Measurements from ENCODE around the gene KRTCAP2. TPM values are rescaled to one million over a fixed set of nuclear protein-coding genes. Genes with fewer than 3 reads are reported as not detected.
A peak's percentile ranks its signal among the peaks of the same experiment; 100 is the strongest.
"Not testable (repeated sequence)": the region's sequence is repeated elsewhere in the genome, so short reads cannot be mapped to it uniquely, and the experiment has no call there.

Gene KRTCAP2
- 100 to 1,000 TPM; 125 to 300 TPM for total RNA-seq

DNA sequence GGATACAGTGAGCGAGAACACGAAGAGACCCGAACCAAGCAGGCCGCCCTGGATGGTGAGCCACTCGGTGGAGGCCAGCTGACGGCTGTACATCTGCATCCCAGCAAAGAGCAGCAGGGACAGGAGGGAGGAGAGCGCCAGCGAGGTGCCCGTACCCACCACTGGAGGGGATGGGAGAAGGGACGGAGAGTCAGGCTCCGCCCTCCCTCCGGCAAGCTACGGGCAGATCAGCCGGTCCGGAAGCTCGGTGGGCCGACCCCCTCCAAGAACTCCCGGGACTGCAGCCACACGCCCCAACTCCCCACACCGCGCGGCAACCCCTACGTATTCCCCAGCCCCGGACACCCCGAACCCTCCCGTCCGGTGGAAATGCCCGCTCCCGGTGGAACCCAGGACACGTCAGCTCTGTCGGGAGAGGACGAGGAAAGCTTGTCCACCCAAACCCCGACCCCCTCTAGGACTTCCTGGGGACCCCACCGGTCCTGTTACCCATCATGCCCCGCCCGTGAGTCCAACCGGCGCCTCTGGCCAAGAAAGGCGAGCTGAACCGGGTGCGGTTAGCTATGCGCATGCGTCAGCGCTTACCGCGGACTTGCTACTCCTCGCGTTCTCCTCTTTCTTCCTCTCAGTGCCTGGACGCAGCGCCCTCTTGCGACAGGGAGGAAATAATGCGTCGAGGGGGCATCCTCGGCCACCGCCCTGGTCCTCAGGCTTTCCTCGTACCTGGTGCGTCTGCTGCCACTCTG lies at the start of gene KRTCAP2:
Gene KRTCAP2, minus strand, starts transcription at position 573 of the 746 bp plus-strand sequence. Its CDS starts 80 bp downstream, at position 493.
- H3K4me1 Mint-ChIP-seq, result peaks cover 52% of the 10 kb centered on the region
- no peaks in the 10 kb centered on the region for H3K9me3 Mint-ChIP-seq (ENCODE audit: low read depth)
- ATAC-seq (peak; percentile 83), DNase-seq (peak; percentile 97)
- ChIA-PET CTCF (interaction anchor here (0.6 to 6.6 kb wide), 51 partner anchors 10 to 997 kb away, joined by 3 to 75 read pairs (median 5); partner anchors contain the start of genes ADAM15, DPM3, MTX1 and PMVK), POLR2A (interaction anchor here (0.6 to 2.1 kb wide), 9 partner anchors 10 to 1099 kb away, joined by 3 to 17 read pairs (median 4); partner anchors contain the start of genes ADAM15, ASH1L, CLK2 and MTX1)
- peak within 1 kb of the TSS; percentile 98 for H3K4me3 Mint-ChIP-seq
- H3K36me3 Mint-ChIP-seq (ENCODE audit: low read depth), result peaks cover 35% of the 10 kb centered on the region
- intact Hi-C loops (cut with DNase I, micrococcal nuclease), result loop anchor here (1.0 to 5.0 kb wide), 11 partner anchors 21 to 191 kb away; partner anchors contain the start of genes DPM3 (in 2 of the 2), ADAM15 (in 1 of the 2), EFNA4 (in 1 of the 2) and FLAD1 (in 1 of the 2)
- peak within 1 kb of the TSS; percentile 96 for H3K27ac Mint-ChIP-seq
- H3K27me3 Mint-ChIP-seq, result no peaks in the 10 kb centered on the region

DNA sequence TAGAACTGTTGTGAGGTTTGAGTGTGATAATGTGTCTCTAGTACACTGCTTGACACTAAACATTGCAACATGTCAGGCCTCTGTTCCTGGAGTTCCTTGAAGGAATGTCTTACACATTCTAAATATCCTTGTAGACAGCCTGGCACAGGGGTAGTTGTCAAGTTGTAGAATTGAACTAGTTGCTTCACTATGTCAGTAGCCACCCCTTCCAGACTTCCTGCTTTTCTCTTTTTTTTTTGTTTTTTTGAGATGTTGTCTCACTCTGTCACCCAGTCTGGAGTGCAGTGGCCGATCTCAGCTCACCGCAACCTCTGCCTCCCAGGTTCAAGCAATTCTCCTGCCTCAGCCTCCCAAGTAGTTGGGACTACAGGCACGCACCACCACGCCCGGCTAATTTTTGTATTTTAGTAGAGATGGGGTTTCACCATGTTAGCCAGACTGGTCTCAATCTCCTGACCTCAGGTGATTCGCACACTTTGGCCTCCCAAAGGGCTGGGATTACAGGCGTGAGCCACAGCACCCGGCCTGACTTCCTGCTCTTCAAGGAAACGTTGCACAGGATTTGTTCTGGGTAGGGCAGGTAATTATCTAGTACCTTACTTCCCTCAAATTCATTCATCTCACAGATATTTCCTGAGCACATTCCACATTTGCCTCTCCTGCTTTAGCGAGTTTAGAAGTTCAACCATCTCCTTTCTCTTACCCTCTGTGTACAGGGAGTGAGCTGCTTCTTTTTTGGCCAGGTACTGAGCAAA lies 47.3 kb upstream of the KRTCAP2 start:
- CTCF ChIA-PET, result interaction anchor here (1.0 to 1.1 kb wide), 2 partner anchors 27 to 30 kb away, joined by 3 to 5 read pairs; no protein-coding TSS in a partner anchor
- DNase-seq; H3K9me3 Mint-ChIP-seq (ENCODE audit: low read depth); POLR2A ChIA-PET; ATAC-seq; H3K27ac Mint-ChIP-seq; intact Hi-C loops (cut with DNase I, micrococcal nuclease); H3K36me3 Mint-ChIP-seq (ENCODE audit: low read depth); H3K4me3 Mint-ChIP-seq; H3K27me3 Mint-ChIP-seq: not testable (repeated sequence)
- H3K4me1 Mint-ChIP-seq, result peaks cover 16% of the 10 kb centered on the region

DNA sequence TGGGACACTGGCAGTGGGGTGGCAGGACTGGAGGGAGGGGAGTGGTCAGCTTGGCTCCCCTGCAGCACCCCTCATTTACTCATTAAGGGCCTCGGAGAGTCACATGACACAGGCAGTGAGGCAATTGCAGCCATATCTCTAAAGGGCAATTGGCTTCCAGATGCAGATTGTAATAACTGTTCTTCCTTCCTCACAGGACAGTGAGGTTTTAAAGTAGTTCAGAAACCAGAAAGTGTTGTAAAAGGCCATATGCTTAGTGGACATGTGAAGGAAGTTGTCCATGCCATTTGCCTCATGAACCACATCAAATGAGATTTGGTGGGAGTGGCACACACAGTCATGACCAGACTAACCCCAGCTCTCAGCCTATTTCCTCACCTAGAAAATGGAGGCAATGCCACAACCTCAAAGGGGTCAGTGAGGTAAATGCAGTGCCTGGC lies 46.5 kb upstream of the KRTCAP2 start:
- no peaks in the 10 kb centered on the region for H3K9me3 Mint-ChIP-seq (ENCODE audit: low read depth)
- no peaks in the 10 kb centered on the region for H3K27me3 Mint-ChIP-seq
- ATAC-seq (no peak), DNase-seq (no peak)
- POLR2A ChIA-PET, result no interaction called here
- intact Hi-C loops (cut with DNase I, micrococcal nuclease), result loop anchor here in 1 of 2 experiments (1.0 kb wide), 1 partner anchor 22 kb away; a partner anchor contains a TSS
- CTCF ChIA-PET, result interaction anchor here (1.0 kb wide), 1 partner anchor 31 kb away, joined by 3 read pairs; no protein-coding TSS in a partner anchor
- H3K36me3 Mint-ChIP-seq (ENCODE audit: low read depth), result peaks cover 12% of the 10 kb centered on the region
- H3K27ac Mint-ChIP-seq, result no peak overlapping the region
- H3K4me3 Mint-ChIP-seq, result no peak overlapping the region
- H3K4me1 Mint-ChIP-seq, result peaks cover 18% of the 10 kb centered on the region

- no peaks in the 10 kb centered on the region for H3K9me3 Mint-ChIP-seq (ENCODE audit: low read depth)
- H3K36me3 Mint-ChIP-seq (ENCODE audit: low read depth), result peaks cover 9% of the 10 kb centered on the region
- intact Hi-C loops (cut with DNase I, micrococcal nuclease), result loop anchor here in 1 of 2 experiments (1.0 kb wide), 1 partner anchor 22 kb away; a partner anchor contains a TSS
- H3K27ac Mint-ChIP-seq, result peak overlapping the region; percentile 14
- POLR2A ChIA-PET, result no interaction called here
- no peaks in the 10 kb centered on the region for H3K27me3 Mint-ChIP-seq
- DNase-seq (peak; percentile 40), ATAC-seq (peak; percentile 52)
- CTCF ChIA-PET, result no interaction called here
- H3K4me3 Mint-ChIP-seq, result no peak overlapping the region
- peaks cover 18% of the 10 kb centered on the region for H3K4me1 Mint-ChIP-seq
Observed at GRCh38 chr1:155218854-155219591, 45.9 kb upstream of the KRTCAP2 start.

- Mint-ChIP-seq H3K4me1 (peaks cover 24% of the 10 kb centered on the region), H3K36me3 (ENCODE audit: low read depth) (peaks cover 11% of the 10 kb centered on the region)
- H3K4me3 Mint-ChIP-seq; CTCF ChIA-PET; DNase-seq; H3K27ac Mint-ChIP-seq; H3K27me3 Mint-ChIP-seq; intact Hi-C loops (cut with DNase I, micrococcal nuclease); POLR2A ChIA-PET; H3K9me3 Mint-ChIP-seq (ENCODE audit: low read depth): not testable (repeated sequence)
- peak; percentile 31 for ATAC-seq
Observed at GRCh38 chr1:155214702-155215101, 41.6 kb upstream of the KRTCAP2 start.

DNA sequence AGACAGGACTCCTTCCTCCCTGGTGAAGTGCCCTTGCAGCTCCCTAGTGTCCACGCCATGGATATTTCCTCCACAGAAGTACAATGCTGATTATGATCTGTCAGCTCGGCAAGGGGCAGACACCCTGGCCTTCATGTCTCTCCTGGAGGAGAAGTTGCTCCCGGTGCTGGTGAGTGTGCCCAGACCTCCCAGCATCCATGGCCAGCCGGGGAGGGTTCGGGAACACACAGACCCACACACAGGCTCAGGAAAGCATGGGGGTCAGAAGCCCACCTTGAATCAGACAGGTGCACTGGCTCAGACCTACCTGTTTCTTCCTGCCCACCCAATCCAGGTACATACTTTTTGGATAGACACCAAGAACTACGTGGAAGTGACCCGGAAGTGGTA lies 38.9 kb upstream of the KRTCAP2 start:
- H3K4me3 Mint-ChIP-seq; H3K27ac Mint-ChIP-seq; CTCF ChIA-PET; DNase-seq; intact Hi-C loops (cut with DNase I, micrococcal nuclease); ATAC-seq; POLR2A ChIA-PET; H3K27me3 Mint-ChIP-seq; H3K9me3 Mint-ChIP-seq (ENCODE audit: low read depth): not testable (repeated sequence)
- peaks cover 11% of the 10 kb centered on the region for H3K36me3 Mint-ChIP-seq (ENCODE audit: low read depth)
- peaks cover 30% of the 10 kb centered on the region for H3K4me1 Mint-ChIP-seq

GRCh38 chr1:155211381-155212050 lies 38.4 kb upstream of the KRTCAP2 start:
- intact Hi-C loops (cut with DNase I, micrococcal nuclease); DNase-seq; H3K9me3 Mint-ChIP-seq (ENCODE audit: low read depth); ATAC-seq; H3K27ac Mint-ChIP-seq; H3K27me3 Mint-ChIP-seq; H3K4me3 Mint-ChIP-seq; POLR2A ChIA-PET; CTCF ChIA-PET: not testable (repeated sequence)
- Mint-ChIP-seq H3K36me3 (ENCODE audit: low read depth) (peaks cover 11% of the 10 kb centered on the region), H3K4me1 (peaks cover 34% of the 10 kb centered on the region)

DNA sequence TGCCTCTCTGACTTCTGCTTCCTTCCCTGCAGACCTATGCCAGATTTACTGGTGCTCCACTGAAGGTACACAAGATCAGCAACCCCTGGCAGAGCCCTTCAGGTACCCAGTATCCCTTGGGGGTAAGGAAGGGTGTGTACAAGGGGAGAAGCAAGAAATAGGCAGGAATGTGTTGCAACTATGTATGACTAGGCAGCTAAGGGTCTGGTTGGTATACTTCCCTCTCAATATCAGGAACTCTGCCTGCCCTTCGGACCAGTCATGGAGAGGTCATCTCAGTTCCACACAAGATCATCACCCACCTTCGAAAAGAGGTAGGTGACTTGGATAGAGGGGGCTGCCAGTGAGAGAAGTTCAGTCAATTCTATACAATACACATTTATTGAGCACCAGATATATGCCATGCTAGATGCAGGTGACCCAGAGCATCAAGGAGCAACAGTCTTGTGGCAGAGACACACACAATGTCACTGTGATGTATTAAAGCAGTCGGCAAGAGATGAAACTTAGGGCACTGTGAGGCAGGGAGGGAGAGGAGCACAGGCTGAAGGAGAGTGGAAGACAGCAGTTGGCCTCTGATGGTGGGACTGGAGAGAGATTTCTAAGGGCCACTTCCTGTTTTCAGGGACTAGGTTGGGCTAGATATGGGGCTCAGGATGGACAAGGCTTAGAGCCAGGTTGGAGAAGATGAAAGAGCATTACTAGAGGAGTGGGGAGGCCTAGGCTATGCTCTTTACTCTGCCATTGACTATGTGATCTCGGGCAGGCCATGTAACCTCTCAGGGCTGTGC lies 37.4 kb upstream of the KRTCAP2 start:
- ChIA-PET CTCF (interaction anchor here (0.9 to 3.8 kb wide), 3 partner anchors 14 to 34 kb away, joined by 3 to 20 read pairs (median 10); no protein-coding TSS in a partner anchor), POLR2A (no interaction called here)
- Mint-ChIP-seq H3K9me3 (ENCODE audit: low read depth) (no peaks in the 10 kb centered on the region), H3K4me3 (peak overlapping the region; percentile 89), H3K36me3 (ENCODE audit: low read depth) (peaks cover 8% of the 10 kb centered on the region), H3K4me1 (peaks cover 34% of the 10 kb centered on the region), H3K27ac (peak overlapping the region; percentile 2), H3K27me3 (no peaks in the 10 kb centered on the region)
- intact Hi-C loops (cut with DNase I, micrococcal nuclease), result no loop called here
- DNase-seq (no peak), ATAC-seq (no peak)

DNA sequence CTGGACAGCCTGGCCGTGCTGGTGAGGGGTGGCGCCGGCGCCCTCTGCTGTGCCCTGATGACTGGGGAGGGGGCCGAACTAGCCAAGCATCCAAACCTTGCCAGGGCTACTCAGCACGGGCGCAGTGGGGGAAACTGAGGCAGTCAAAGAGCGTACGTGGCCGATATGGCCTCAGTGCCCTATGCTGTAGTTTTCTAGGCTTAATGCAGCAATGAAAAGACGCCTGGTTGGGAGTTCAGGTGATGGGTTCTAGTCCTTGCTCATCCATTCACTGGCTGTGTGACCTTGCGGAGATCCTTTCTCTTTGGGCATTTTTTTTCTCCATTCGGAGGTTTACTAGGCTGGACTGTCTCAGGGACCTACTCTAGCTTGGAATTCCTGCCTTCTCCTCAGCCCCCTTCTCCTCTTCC lies 36.2 kb upstream of the KRTCAP2 start:
- CTCF ChIA-PET, result interaction anchor here (0.6 to 3.8 kb wide), 9 partner anchors 15 to 900 kb away, joined by 3 to 20 read pairs (median 3); no protein-coding TSS in a partner anchor
- Mint-ChIP-seq H3K9me3 (ENCODE audit: low read depth) (no peaks in the 10 kb centered on the region), H3K27ac (peak overlapping the region; percentile 85), H3K4me1 (peaks cover 29% of the 10 kb centered on the region), H3K4me3 (peak overlapping the region; percentile 89), H3K27me3 (no peaks in the 10 kb centered on the region), H3K36me3 (ENCODE audit: low read depth) (peaks cover 3% of the 10 kb centered on the region)
- ATAC-seq (no peak), DNase-seq (no peak)
- POLR2A ChIA-PET, result interaction anchor here (1.1 to 1.4 kb wide), 4 partner anchors 15 to 36 kb away, joined by 3 to 5 read pairs (median 4); partner anchors contain the start of gene KRTCAP2
- intact Hi-C loops (cut with DNase I, micrococcal nuclease), result loop anchor here (1.0 to 5.0 kb wide), 7 partner anchors 15 to 113 kb away; partner anchors contain the start of genes CLK2 (in 1 of the 2), FDPS (in 1 of the 2), KRTCAP2 (in 1 of the 2) and RUSC1 (in 1 of the 2)
